GM19193 (cell line): ENCODE measurements around the gene FAM53B.

Source experiments
- POLR2A ChIP-seq: IDR thresholded peaks from 4 replicates; pipeline ENCODE4 v1.6.1; 2011; ENCODE audit not compliant: insufficient read depth, insufficient read length; ENCODE audit errors: extremely low read depth

The FAM53B gene

GRCh38 chr10:124572751-124573150 lies 171.4 kb downstream of the FAM53B start:
- TF ChIP-seq POLR2A = no peak

- no peak for TF ChIP-seq POLR2A
Observed at GRCh38 chr10:124570646-124571045, 173.5 kb downstream of the FAM53B start.

- TF ChIP-seq POLR2A = no peak
Observed at GRCh38 chr10:124569623-124570470, 174.3 kb downstream of the FAM53B start.
